Measurements from ENCODE around the gene APOL2. TPM values are rescaled to one million over a fixed set of nuclear protein-coding genes. Genes with fewer than 3 reads are reported as not detected.
"Not testable (repeated sequence)": the region's sequence is repeated elsewhere in the genome, so short reads cannot be mapped to it uniquely, and the experiment has no call there.

APOL2 gene
- total RNA-seq, 1 experiment from 2014 or later, result 10.0 TPM

DNA sequence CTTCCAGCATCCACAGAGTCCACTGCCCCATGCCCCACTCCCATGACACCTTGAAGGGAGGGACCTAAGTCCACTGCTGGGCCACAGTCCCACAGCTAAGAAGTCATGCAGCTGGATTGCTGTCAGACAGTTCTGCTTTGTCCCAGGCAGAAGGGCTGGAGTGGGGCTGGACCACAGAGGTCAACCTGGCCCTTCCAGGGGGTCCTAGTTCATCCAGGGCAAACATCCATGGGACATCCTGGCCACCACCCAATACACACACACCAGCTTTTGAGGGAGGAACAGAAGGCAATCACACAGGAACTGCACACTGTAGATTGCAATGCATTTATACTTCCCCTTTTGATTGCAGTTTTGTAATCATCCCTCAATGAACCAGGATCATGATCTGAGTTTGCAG, 26.4 kb downstream of the APOL2 start:
- peaks cover 20% of the 10 kb centered on the region for H3K9me3 ChIP-seq
- no peaks in the 10 kb centered on the region for H3K27me3 ChIP-seq (replicated peaks; ENCODE audit: control insufficient read depth, insufficient read depth, low read length)
- Mint-ChIP-seq H3K9me3 (ENCODE audit: unreplicated experiment) (peaks cover 36% of the 10 kb centered on the region), H3K4me1 (ENCODE audit: low read depth, unreplicated experiment) (peaks cover 6% of the 10 kb centered on the region), H3K36me3 (ENCODE audit: insufficient read depth, unreplicated experiment) (peaks cover 5% of the 10 kb centered on the region), H3K27ac (ENCODE audit: unreplicated experiment) (no peak overlapping the region), H3K4me3 (ENCODE audit: unreplicated experiment) (no peak overlapping the region), H3K27me3 (ENCODE audit: insufficient read depth, unreplicated experiment) (peaks cover 6% of the 10 kb centered on the region)
- H3K36me3 ChIP-seq (ENCODE audit: control insufficient read depth, insufficient read depth, low read length), result no peaks in the 10 kb centered on the region
- CTCF ChIA-PET, result no interaction called here
- H3K4me1 ChIP-seq, result peaks cover 4% of the 10 kb centered on the region; the same call in 1 of the 2 replicates
- intact Hi-C loops (cut with micrococcal nuclease; ENCODE audit: unreplicated experiment), result no loop called here
- BruUV-seq (replicated peaks), result no TSS peak
- TF ChIP-seq, protein P1, sequence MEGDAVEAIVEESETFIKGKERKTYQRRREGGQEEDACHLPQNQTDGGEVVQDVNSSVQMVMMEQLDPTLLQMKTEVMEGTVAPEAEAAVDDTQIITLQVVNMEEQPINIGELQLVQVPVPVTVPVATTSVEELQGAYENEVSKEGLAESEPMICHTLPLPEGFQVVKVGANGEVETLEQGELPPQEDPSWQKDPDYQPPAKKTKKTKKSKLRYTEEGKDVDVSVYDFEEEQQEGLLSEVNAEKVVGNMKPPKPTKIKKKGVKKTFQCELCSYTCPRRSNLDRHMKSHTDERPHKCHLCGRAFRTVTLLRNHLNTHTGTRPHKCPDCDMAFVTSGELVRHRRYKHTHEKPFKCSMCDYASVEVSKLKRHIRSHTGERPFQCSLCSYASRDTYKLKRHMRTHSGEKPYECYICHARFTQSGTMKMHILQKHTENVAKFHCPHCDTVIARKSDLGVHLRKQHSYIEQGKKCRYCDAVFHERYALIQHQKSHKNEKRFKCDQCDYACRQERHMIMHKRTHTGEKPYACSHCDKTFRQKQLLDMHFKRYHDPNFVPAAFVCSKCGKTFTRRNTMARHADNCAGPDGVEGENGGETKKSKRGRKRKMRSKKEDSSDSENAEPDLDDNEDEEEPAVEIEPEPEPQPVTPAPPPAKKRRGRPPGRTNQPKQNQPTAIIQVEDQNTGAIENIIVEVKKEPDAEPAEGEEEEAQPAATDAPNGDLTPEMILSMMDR (IDR thresholded peaks at IDR 0.05; ENCODE audit: insufficient read depth in 1 of 2, low read depth in 1 of 2, low read length in 1 of 2, severe bottlenecking in 1 of 2, unreplicated experiment in 1 of 2), result no peak
- H3K4me3 ChIP-seq (ENCODE audit: low read depth, low read length), result no peak overlapping the region
- no peak for DNase-seq
- POLR2A ChIA-PET, result no interaction called here

DNA sequence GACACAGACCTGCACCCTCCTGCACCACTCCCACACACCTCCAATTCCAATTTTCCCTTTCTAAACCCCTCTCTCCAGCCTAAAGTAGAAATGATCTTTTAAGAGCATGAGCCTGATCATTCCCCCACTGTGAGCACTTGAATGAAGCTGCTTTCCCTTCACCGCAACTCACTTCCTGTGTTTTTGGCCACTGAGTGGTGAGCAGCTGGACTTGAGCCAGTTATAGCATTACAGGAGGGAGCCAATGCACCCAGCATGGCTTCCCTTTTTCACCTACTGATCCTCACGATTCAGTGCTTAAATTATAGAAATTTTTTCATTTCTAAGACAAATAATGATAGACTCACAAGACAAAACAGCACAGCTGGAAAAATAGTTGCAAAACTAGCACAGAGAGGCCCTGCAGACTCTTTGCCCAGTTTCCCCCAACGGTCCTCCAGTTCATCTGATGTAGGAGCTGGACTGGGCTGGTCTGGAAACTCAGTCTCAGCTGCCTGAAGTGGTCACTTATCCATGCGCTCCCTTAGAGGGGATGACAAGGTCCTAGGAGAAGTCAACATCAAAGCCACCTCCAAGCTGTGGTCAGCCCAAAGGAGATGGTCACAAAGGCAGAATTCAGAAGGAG, 28.0 kb downstream of the APOL2 start:
- Histone ChIP-seq H3K4me1 (peaks cover 4% of the 10 kb centered on the region; the same call in 1 of the 2 replicates), H3K9me3 (peaks cover 20% of the 10 kb centered on the region), H3K4me3 (ENCODE audit: low read depth, low read length) (no peak overlapping the region), H3K36me3 (ENCODE audit: control insufficient read depth, insufficient read depth, low read length) (no peaks in the 10 kb centered on the region), H3K27me3 (replicated peaks; ENCODE audit: control insufficient read depth, insufficient read depth, low read length) (no peaks in the 10 kb centered on the region)
- no TSS peak for BruUV-seq (replicated peaks)
- DNase-seq, result no peak
- Mint-ChIP-seq H3K27me3 (ENCODE audit: insufficient read depth, unreplicated experiment) (peaks cover 6% of the 10 kb centered on the region), H3K27ac (ENCODE audit: unreplicated experiment) (no peak overlapping the region), H3K9me3 (ENCODE audit: unreplicated experiment) (peaks cover 36% of the 10 kb centered on the region), H3K4me3 (ENCODE audit: unreplicated experiment) (no peak overlapping the region), H3K36me3 (ENCODE audit: insufficient read depth, unreplicated experiment) (peaks cover 5% of the 10 kb centered on the region), H3K4me1 (ENCODE audit: low read depth, unreplicated experiment) (peaks cover 6% of the 10 kb centered on the region)
- TF ChIP-seq, protein P1 (IDR thresholded peaks at IDR 0.05; ENCODE audit: insufficient read depth in 1 of 2, low read depth in 1 of 2, low read length in 1 of 2, severe bottlenecking in 1 of 2, unreplicated experiment in 1 of 2), result no peak
- ChIA-PET POLR2A (no interaction called here), CTCF (no interaction called here)
- intact Hi-C loops (cut with micrococcal nuclease; ENCODE audit: unreplicated experiment), result no loop called here

DNA sequence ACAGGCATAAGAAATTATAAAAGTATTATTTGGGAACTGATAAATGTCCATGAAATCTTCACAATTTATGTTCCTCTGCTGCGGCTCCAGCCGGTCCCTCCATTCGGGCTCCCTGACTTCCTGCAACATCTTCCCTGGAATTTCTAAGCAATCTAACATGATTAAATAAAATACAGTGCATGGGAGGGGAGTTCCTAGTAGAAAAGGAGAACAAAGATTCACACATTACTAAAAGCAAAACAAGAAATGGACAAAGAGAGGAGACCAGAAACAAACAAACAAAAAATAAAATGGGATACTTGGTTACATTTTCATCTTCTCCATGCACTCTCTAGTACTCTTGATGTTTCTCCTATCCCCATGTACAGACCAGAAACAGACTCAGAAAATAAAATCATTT, 29.1 kb downstream of the APOL2 start:
- Histone ChIP-seq H3K4me1 (peaks cover 4% of the 10 kb centered on the region; the same call in 1 of the 2 replicates), H3K27me3 (replicated peaks; ENCODE audit: control insufficient read depth, insufficient read depth, low read length) (no peaks in the 10 kb centered on the region), H3K9me3 (peaks cover 20% of the 10 kb centered on the region), H3K4me3 (ENCODE audit: low read depth, low read length) (no peak overlapping the region), H3K36me3 (ENCODE audit: control insufficient read depth, insufficient read depth, low read length) (no peaks in the 10 kb centered on the region)
- Mint-ChIP-seq H3K36me3 (ENCODE audit: insufficient read depth, unreplicated experiment) (peaks cover 5% of the 10 kb centered on the region), H3K4me3 (ENCODE audit: unreplicated experiment) (no peak overlapping the region), H3K4me1 (ENCODE audit: low read depth, unreplicated experiment) (peaks cover 6% of the 10 kb centered on the region), H3K27ac (ENCODE audit: unreplicated experiment) (no peak overlapping the region), H3K9me3 (ENCODE audit: unreplicated experiment) (peaks cover 36% of the 10 kb centered on the region), H3K27me3 (ENCODE audit: insufficient read depth, unreplicated experiment) (peaks cover 3% of the 10 kb centered on the region)
- ChIA-PET POLR2A (no interaction called here), CTCF (no interaction called here)
- no peak for DNase-seq
- intact Hi-C loops (cut with micrococcal nuclease; ENCODE audit: unreplicated experiment), result no loop called here
- TF ChIP-seq, protein P1 (IDR thresholded peaks at IDR 0.05; ENCODE audit: insufficient read depth in 1 of 2, low read depth in 1 of 2, low read length in 1 of 2, severe bottlenecking in 1 of 2, unreplicated experiment in 1 of 2), result no peak
- BruUV-seq (replicated peaks), result no TSS peak

DNA sequence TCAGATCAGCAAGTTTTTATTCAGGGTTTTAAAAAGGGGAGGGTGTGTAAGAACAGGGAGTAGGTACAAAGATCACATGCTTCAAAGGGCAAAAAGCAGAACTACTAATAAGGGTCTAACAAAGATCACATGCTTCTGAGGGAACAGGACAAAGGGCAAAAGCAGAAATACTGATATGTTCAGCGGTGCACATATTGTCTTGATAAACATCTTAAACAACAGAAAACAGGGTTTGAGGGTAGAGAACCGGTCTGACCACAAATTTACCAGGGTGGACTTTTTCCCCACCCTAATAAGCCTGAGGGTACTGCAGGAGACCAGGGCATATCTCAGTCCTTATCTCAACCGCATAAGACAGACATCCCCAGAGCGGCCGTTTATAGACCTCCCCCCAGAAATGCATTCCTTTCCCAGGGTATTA, 29.8 kb downstream of the APOL2 start:
- POLR2A ChIA-PET; H3K4me3 ChIP-seq (ENCODE audit: low read depth, low read length); H3K27me3 Mint-ChIP-seq (ENCODE audit: insufficient read depth, unreplicated experiment); H3K36me3 ChIP-seq (ENCODE audit: control insufficient read depth, insufficient read depth, low read length); H3K4me1 ChIP-seq; intact Hi-C loops (cut with micrococcal nuclease; ENCODE audit: unreplicated experiment); H3K27ac Mint-ChIP-seq (ENCODE audit: unreplicated experiment); BruUV-seq (replicated peaks); H3K27me3 ChIP-seq (replicated peaks; ENCODE audit: control insufficient read depth, insufficient read depth, low read length); CTCF ChIA-PET; H3K4me1 Mint-ChIP-seq (ENCODE audit: low read depth, unreplicated experiment); H3K36me3 Mint-ChIP-seq (ENCODE audit: insufficient read depth, unreplicated experiment): not testable (repeated sequence)
- peaks cover 36% of the 10 kb centered on the region for H3K9me3 Mint-ChIP-seq (ENCODE audit: unreplicated experiment)
- H3K9me3 ChIP-seq, result peaks cover 20% of the 10 kb centered on the region
- peak in 1 of 2 experiments; percentile 29 for DNase-seq
- H3K4me3 Mint-ChIP-seq (ENCODE audit: unreplicated experiment), result peak overlapping the region; percentile 44
